Raji (cell line): ENCODE measurements around the gene MXI1.

Source experiments
- POLR2A ChIP-seq: IDR thresholded peaks from 2 replicates; pipeline ENCODE4 v1.6.1; 2011; ENCODE audit warnings: low read depth, low read length, control low read depth; ENCODE audit not compliant: insufficient read depth

The MXI1 gene

GRCh38 chr10:110174816-110175215 is 32.6 kb upstream of the MXI1 start:
- TF ChIP-seq POLR2A, result no peak

GRCh38 chr10:110175406-110175805 is 32.0 kb upstream of the MXI1 start:
- TF ChIP-seq POLR2A, result no peak

- no peak for TF ChIP-seq POLR2A
Observed at GRCh38 chr10:110176141-110177030, 31.0 kb upstream of the MXI1 start.

GRCh38 chr10:110179220-110179619 is 28.2 kb upstream of the MXI1 start:
- no peak for TF ChIP-seq POLR2A

- no peak for TF ChIP-seq POLR2A
Observed at GRCh38 chr10:110181451-110181850, 26.0 kb upstream of the MXI1 start.

- no peak for TF ChIP-seq POLR2A
Observed at GRCh38 chr10:110181911-110182310, 25.5 kb upstream of the MXI1 start.

- no peak for TF ChIP-seq POLR2A
Observed at GRCh38 chr10:110184398-110184797, 23.0 kb upstream of the MXI1 start.

- no peak for TF ChIP-seq POLR2A
Observed at GRCh38 chr10:110190170-110190569, 17.2 kb upstream of the MXI1 start.

- TF ChIP-seq POLR2A, result no peak
Observed at GRCh38 chr10:110192552-110192951, 14.9 kb upstream of the MXI1 start.

- no peak for TF ChIP-seq POLR2A
Observed at GRCh38 chr10:110200503-110200902, 6.9 kb upstream of the MXI1 start.

GRCh38 chr10:110203500-110204455 is 3.6 kb upstream of the MXI1 start:
- no peak for TF ChIP-seq POLR2A

- TF ChIP-seq POLR2A, result no peak
Observed at GRCh38 chr10:110205051-110205675, 2.2 kb upstream of the MXI1 start.

GRCh38 chr10:110207805-110208613 is 604 bp downstream of the MXI1 start:
- TF ChIP-seq POLR2A, result peak; percentile 23; the same call in 1 of the 2 replicates
